Activated B cell treated with CpG ODN at 0.5 μM for 24 hours (primary cell): ENCODE data around the gene NCOA1. TPM values are rescaled to one million over a fixed set of nuclear protein-coding genes. Genes with fewer than 3 reads are reported as not detected.

ENCODE experiments used
- ATAC-seq: fragments of 200-7000 bp; cut with Tn5 transposase; one replicate; pipeline ENCODE4 v1.10.0; 2021; ENCODE audit warnings: low read depth, mild to moderate bottlenecking, moderate library complexity
- CTCF ChIA-PET: fragments of 350-600 bp; sonication (Branson Sonifier 250); formaldehyde crosslinking; loops from one replicate; lab custom pipeline; 2021; ENCODE audit warnings: antibody characterized with exemption; lab: Charles Lee
- POLR2A ChIA-PET: fragments of 350-600 bp; sonication (Branson Sonifier 250); formaldehyde crosslinking; loops from one replicate; lab custom pipeline; 2021; ENCODE audit warnings: antibody characterized with exemption; lab: Charles Lee
- DNase-seq: peaks from one replicate; pipeline ENCODE4 v3.0.0; 2022
- H3K27ac Mint-ChIP-seq: one replicate; pipeline ENCODE4 v1.8.0; 2020; ENCODE audit warnings: mixed read lengths
- H3K27me3 Mint-ChIP-seq: one replicate; pipeline ENCODE4 v1.8.0; 2021; ENCODE audit warnings: mixed read lengths
- H3K36me3 Mint-ChIP-seq: one replicate; pipeline ENCODE4 v1.8.0; 2021; ENCODE audit warnings: low read depth, mixed read lengths
- H3K4me1 Mint-ChIP-seq: one replicate; pipeline ENCODE4 v1.8.0; 2021; ENCODE audit warnings: mixed read lengths
- H3K4me3 Mint-ChIP-seq: one replicate; pipeline ENCODE4 v1.8.0; 2020; ENCODE audit warnings: mild to moderate bottlenecking, mixed read lengths
- H3K9me3 Mint-ChIP-seq: one replicate; pipeline ENCODE4 v1.8.0; 2020; ENCODE audit warnings: mixed read lengths
- CTCF ChIP-seq: fragments of 200-600 bp; IDR thresholded peaks from one replicate; pipeline ENCODE4 v1.8.0; 2022; ENCODE audit warnings: antibody characterized with exemption, mild to moderate bottlenecking
- intact Hi-C: fragments of 100-400 bp; cut with micrococcal nuclease; formaldehyde crosslinking; loops from one replicate; pipeline ENCODE4 v1.15.1; 2024
- total RNA-seq: library from RNA; stranded (reverse); gene quantifications from 2 replicates; pipeline ENCODE4 v1.2.3, GENCODE V29; 2022

The NCOA1 gene
- total RNA-seq, 1 donor from 2014 or later: 49.5 TPM

GRCh38 chr2:24632172-24632571 is 141.1 kb downstream of the NCOA1 start:
- ChIA-PET CTCF (no interaction called here), POLR2A (no interaction called here)
- TF ChIP-seq CTCF: no peak
- no peaks in the 10 kb centered on the region for H3K27me3 Mint-ChIP-seq
- no peak overlapping the region for H3K4me3 Mint-ChIP-seq
- intact Hi-C loops: no loop called here
- no peak overlapping the region for H3K27ac Mint-ChIP-seq
- no peak for ATAC-seq
- H3K36me3 Mint-ChIP-seq: no peaks in the 10 kb centered on the region
- H3K4me1 Mint-ChIP-seq: peaks cover 16% of the 10 kb centered on the region
- no peak for DNase-seq
- no peaks in the 10 kb centered on the region for H3K9me3 Mint-ChIP-seq

GRCh38 chr2:24635181-24635580 is 144.1 kb downstream of the NCOA1 start:
- peak overlapping the region; percentile 27 for H3K27ac Mint-ChIP-seq
- ChIA-PET CTCF (no interaction called here), POLR2A (interaction anchor here (0.6 kb wide), 1 partner anchor 102 kb away, joined by 3 read pairs; no protein-coding TSS in a partner anchor)
- ATAC-seq: no peak
- no peaks in the 10 kb centered on the region for H3K27me3 Mint-ChIP-seq
- H3K4me3 Mint-ChIP-seq: no peak overlapping the region
- intact Hi-C loops: no loop called here
- peaks cover 2% of the 10 kb centered on the region for H3K9me3 Mint-ChIP-seq
- H3K36me3 Mint-ChIP-seq: peaks cover 4% of the 10 kb centered on the region
- peaks cover 17% of the 10 kb centered on the region for H3K4me1 Mint-ChIP-seq
- no peak for TF ChIP-seq CTCF
- no peak for DNase-seq

GRCh38 chr2:24638568-24638967 is 147.5 kb downstream of the NCOA1 start:
- ATAC-seq: no peak
- Mint-ChIP-seq H3K36me3 (peaks cover 4% of the 10 kb centered on the region), H3K4me1 (peaks cover 12% of the 10 kb centered on the region), H3K27me3 (no peaks in the 10 kb centered on the region), H3K9me3 (peaks cover 2% of the 10 kb centered on the region), H3K4me3 (no peak overlapping the region), H3K27ac (no peak overlapping the region)
- ChIA-PET CTCF (no interaction called here), POLR2A (no interaction called here)
- intact Hi-C loops: no loop called here
- no peak for DNase-seq
- no peak for TF ChIP-seq CTCF

GRCh38 chr2:24642351-24642750 is 151.3 kb downstream of the NCOA1 start:
- intact Hi-C loops: no loop called here
- H3K4me1 Mint-ChIP-seq: peaks cover 10% of the 10 kb centered on the region
- no peak for ATAC-seq
- H3K27me3 Mint-ChIP-seq: no peaks in the 10 kb centered on the region
- peaks cover 12% of the 10 kb centered on the region for H3K36me3 Mint-ChIP-seq
- H3K27ac Mint-ChIP-seq: no peak overlapping the region
- CTCF ChIA-PET: no interaction called here
- H3K4me3 Mint-ChIP-seq: no peak overlapping the region
- TF ChIP-seq CTCF: no peak
- POLR2A ChIA-PET: no interaction called here
- no peak for DNase-seq
- peaks cover 2% of the 10 kb centered on the region for H3K9me3 Mint-ChIP-seq

GRCh38 chr2:24643051-24643450 is 152.0 kb downstream of the NCOA1 start:
- no peak for TF ChIP-seq CTCF
- ChIA-PET POLR2A (no interaction called here), CTCF (no interaction called here)
- DNase-seq (no peak), ATAC-seq (no peak)
- H3K27me3 Mint-ChIP-seq: no peaks in the 10 kb centered on the region
- intact Hi-C loops: no loop called here
- peaks cover 10% of the 10 kb centered on the region for H3K36me3 Mint-ChIP-seq
- H3K9me3 Mint-ChIP-seq: peaks cover 2% of the 10 kb centered on the region
- no peak overlapping the region for H3K27ac Mint-ChIP-seq
- H3K4me3 Mint-ChIP-seq: no peak overlapping the region
- peaks cover 10% of the 10 kb centered on the region for H3K4me1 Mint-ChIP-seq
